Gastrocnemius medialis (tissue), 4 donors: Measurements from ENCODE around the gene DPM2. TPM values are rescaled to one million over a fixed set of nuclear protein-coding genes. Genes with fewer than 3 reads are reported as not detected.

Experiments
- ATAC-seq, 2 donors: fragments of 150-250 bp; one replicate each; pipeline ENCODE4 v1.9.1; 2016
- DNase-seq, 2 donors: peaks; one replicate each; pipeline ENCODE4 v3.0.0-alpha.2; 2019
- H3K27ac ChIP-seq, 4 donors: fragments of 200-600 bp; sonication (generic); 1 replicate in 1 of 4; 2 replicates in 3 of 4; pipeline ENCODE4 v1.5.1; 2016 to 2018; ENCODE audit warnings: mild to moderate bottlenecking in 2 of 4, moderate library complexity in 1 of 4
- H3K27me3 ChIP-seq, 3 donors: fragments of 200-600 bp; sonication (generic) in 2 of 3; 1 replicate in 1 of 3; 2 replicates in 2 of 3; pipeline versions ENCODE4 v1.5.1 to v1.6.0; 2016 to 2019; ENCODE audit warnings: mild to moderate bottlenecking in 1 of 3, moderate library complexity in 1 of 3
- H3K36me3 ChIP-seq, 2 donors: fragments of 200-600 bp; sonication (generic) in 1 of 2; one replicate each; pipeline ENCODE4 v1.5.1; 2017 to 2018
- H3K4me1 ChIP-seq, 2 donors: fragments of 200-600 bp; sonication (generic) in 1 of 2; one replicate each; pipeline ENCODE4 v1.5.1; 2016 to 2017; ENCODE audit warnings: mild to moderate bottlenecking in 2 of 2
- H3K4me3 ChIP-seq, 4 donors: fragments of 200-600 bp; sonication (generic) in 3 of 4; 1 replicate in 1 of 4; 2 replicates in 3 of 4; pipeline ENCODE4 v1.5.1; 2016 to 2019; ENCODE audit warnings: mild to moderate bottlenecking in 2 of 4
- H3K9me3 ChIP-seq, 3 donors: fragments of 200-600 bp; sonication (generic) in 2 of 3; 1 replicate in 1 of 3; 2 replicates in 2 of 3; pipeline ENCODE4 v1.5.1; 2016 to 2019
- POLR2A ChIP-seq, 2 donors: fragments of 450-650 bp; IDR thresholded peaks; one replicate each; pipeline ENCODE4 v1.6.1; 2017; ENCODE audit warnings: antibody characterized with exemption in 2 of 2, mild to moderate bottlenecking in 2 of 2, moderate library complexity in 2 of 2
- in situ Hi-C, 4 donors: fragments of 200-750 bp; cut with MboI; loops; one replicate each; pipeline versions ENCODE4 v1.15.0 to v1.8.0; 2017; ENCODE audit warnings: low sequenced_read_pairs in 4 of 4
- intact Hi-C: fragments of 100-400 bp; cut with DNase I; formaldehyde crosslinking; loops from one replicate; pipeline ENCODE4 v1.15.1; 2023; ENCODE audit warnings: low total_unique reads
- total RNA-seq, 4 donors: library from RNA; depleted of rRNA; stranded (reverse); fragments of >200 nt; gene quantifications; one replicate each; pipeline versions ENCODE4 v1.1.0 to v1.2.3, GENCODE V29; 2016
- TF ChIP-seq, protein P1 (sequence below), 5 experiments: fragments of 450-650 bp in 3 of 5; fragments of 200-600 bp in 2 of 5; sonication (generic) in 2 of 5; IDR thresholded peaks in 4 of 5; conservative IDR thresholded peaks in 1 of 5; 1 replicate in 4 of 5; 2 replicates in 1 of 5; pipeline ENCODE4 v1.5.1; 2016 to 2019; ENCODE audit warnings: antibody characterized with exemption in 5 of 5, mild to moderate bottlenecking in 3 of 5, moderate library complexity in 3 of 5

The DPM2 gene
- total RNA-seq, 4 donors from 2014 or later, result 4.7 to 10.4 (median 5.9) TPM

DNA sequence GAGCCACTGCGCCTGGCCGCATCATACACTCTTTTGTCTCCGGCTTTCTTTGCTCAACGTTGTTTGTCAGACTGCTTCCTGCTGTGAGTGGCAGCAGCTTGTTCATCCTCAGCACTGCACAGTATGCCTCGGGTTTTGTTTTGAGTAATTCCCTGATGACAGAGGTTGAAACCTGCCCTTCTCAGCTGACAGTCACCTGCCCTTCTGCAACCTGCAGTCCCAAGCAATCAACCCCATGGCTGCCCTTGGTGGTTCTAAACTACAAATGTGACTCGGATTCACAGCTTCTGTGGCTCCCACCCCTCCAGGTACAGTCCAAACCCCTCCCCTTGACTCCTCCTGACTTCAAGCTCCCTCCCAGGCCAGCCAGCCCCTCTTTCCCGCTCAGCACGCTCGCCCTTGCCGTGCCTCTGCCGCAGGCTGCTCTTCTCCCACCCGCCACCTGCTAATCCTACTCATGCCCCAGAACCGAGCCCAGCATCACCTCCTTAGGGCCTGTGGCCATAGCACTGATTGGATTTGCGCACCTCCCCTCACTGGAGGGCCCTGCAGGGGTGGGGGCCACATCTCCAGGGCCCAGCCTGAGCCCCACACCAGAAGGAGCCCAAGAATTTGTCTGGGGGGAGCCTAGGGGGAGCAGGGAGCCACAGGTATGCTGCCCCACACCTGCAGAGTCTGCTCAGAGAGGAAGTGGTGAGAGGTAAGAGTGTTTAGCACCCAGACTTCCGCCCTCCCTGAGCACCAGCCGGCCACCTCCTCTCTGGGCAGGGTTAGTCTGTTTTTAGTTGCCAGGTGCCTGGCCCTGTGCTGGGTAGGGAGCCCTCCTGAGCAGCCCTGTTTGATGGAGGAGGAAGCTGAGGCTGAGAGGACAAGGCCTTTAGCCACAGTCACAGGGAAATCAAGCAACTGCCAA is 33.0 kb upstream of the DPM2 start:
- no peak for TF ChIP-seq POLR2A (IDR thresholded peaks at IDR 0.05)
- TF ChIP-seq, protein P1, sequence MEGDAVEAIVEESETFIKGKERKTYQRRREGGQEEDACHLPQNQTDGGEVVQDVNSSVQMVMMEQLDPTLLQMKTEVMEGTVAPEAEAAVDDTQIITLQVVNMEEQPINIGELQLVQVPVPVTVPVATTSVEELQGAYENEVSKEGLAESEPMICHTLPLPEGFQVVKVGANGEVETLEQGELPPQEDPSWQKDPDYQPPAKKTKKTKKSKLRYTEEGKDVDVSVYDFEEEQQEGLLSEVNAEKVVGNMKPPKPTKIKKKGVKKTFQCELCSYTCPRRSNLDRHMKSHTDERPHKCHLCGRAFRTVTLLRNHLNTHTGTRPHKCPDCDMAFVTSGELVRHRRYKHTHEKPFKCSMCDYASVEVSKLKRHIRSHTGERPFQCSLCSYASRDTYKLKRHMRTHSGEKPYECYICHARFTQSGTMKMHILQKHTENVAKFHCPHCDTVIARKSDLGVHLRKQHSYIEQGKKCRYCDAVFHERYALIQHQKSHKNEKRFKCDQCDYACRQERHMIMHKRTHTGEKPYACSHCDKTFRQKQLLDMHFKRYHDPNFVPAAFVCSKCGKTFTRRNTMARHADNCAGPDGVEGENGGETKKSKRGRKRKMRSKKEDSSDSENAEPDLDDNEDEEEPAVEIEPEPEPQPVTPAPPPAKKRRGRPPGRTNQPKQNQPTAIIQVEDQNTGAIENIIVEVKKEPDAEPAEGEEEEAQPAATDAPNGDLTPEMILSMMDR (IDR thresholded peaks at IDR 0.05 in 4 of 5, conservative IDR thresholded peaks at IDR 0.05 in 1 of 5), result no peak
- Histone ChIP-seq H3K4me1 (peaks cover 72 to 76% of the 10 kb centered on the region in 2 donors), H3K27ac (peak overlapping the region in 1 of 4 donors; percentile 86), H3K4me3 (no peak overlapping the region), H3K27me3 (no peaks in the 10 kb centered on the region), H3K9me3 (no peaks in the 10 kb centered on the region), H3K36me3 (no peaks in the 10 kb centered on the region)
- in situ Hi-C loops, result loop anchor here in 2 of 4 donors (25.0 kb wide), 1 partner anchor 142 kb away; no protein-coding TSS in a partner anchor
- DNase-seq (no peak), ATAC-seq (no peak)
- intact Hi-C loops, result no loop called here

DNA sequence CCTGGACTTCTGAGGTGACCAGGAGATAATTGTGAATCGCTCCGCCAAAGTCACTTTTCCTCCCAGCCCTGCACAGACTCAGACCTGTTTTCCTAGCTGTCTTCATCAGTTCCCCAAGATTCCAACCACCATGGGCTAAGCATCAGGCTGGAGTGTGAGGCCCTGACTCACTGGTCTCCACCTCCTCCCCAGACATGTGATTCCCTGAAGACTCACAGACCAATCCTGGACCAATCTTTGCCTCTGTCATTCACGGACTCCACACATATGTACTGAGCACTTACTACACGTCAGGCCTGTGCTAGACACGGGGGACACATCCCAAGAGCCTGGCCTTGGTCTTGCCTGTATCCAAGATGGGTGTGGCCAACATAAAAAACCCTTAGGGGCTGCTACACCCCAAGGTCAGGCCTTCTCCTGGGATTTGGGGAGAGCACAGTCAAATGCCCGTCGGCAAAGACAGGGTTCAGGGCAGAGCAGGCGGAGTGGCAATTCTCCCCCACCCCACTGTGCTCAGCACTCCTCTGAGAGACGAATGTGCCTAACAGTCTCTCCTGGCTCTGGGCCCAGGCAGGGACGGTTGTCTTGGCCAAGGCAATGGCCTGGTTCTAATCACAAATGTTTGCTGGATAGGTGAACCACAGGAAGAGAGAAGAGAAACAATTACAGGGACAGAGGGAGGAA is 31.2 kb upstream of the DPM2 start:
- DNase-seq (peak in 1 of 2 donors; percentile 66), ATAC-seq (peak in 1 of 2 donors; percentile 32)
- Histone ChIP-seq H3K9me3 (no peaks in the 10 kb centered on the region), H3K27me3 (no peaks in the 10 kb centered on the region), H3K4me1 (peaks cover 63 to 72% of the 10 kb centered on the region in 2 donors), H3K27ac (peak overlapping the region; percentile 49 to 72 (median 54)), H3K36me3 (no peaks in the 10 kb centered on the region), H3K4me3 (no peak overlapping the region)
- TF ChIP-seq POLR2A (IDR thresholded peaks at IDR 0.05), result no peak
- TF ChIP-seq, protein P1 (IDR thresholded peaks at IDR 0.05 in 4 of 5, conservative IDR thresholded peaks at IDR 0.05 in 1 of 5), result no peak
- in situ Hi-C loops (loop anchor here in 2 of 4 donors (25.0 kb wide), 1 partner anchor 143 kb away; no protein-coding TSS in a partner anchor), intact Hi-C loops (loop anchor here (5.0 kb wide), 1 partner anchor 128 kb away; no protein-coding TSS in a partner anchor)

DNA sequence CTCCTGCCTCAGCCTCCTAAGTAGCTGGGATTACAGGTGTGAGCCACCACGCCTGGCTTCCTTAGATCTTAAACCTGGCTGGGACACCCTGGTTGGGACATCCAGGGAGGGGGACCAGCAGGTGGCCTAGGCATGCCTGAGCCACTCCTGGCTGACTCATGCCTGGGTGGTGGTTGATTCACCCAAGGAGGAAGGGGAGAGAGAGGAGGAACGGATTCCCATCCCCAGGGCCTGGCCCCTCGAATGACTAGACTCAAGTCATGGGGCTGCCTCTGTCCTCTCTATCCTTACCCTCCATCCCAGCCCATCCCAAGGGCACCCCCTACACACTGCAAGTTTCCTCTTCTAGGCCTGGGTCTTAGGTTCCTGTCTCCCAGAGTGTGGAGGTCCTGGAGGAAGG is 30.4 kb upstream of the DPM2 start:
- DNase-seq (peak in 1 of 2 donors; percentile 72), ATAC-seq (peak in 1 of 2 donors; percentile 11)
- Histone ChIP-seq H3K27me3 (no peaks in the 10 kb centered on the region), H3K4me3 (no peak overlapping the region), H3K27ac (peak overlapping the region in 3 of 4 donors; percentile 50 to 72 (median 57)), H3K4me1 (peaks cover 63 to 65% of the 10 kb centered on the region in 2 donors), H3K9me3 (no peaks in the 10 kb centered on the region), H3K36me3 (no peaks in the 10 kb centered on the region)
- TF ChIP-seq, protein P1 (IDR thresholded peaks at IDR 0.05 in 4 of 5, conservative IDR thresholded peaks at IDR 0.05 in 1 of 5), result no peak
- TF ChIP-seq POLR2A (IDR thresholded peaks at IDR 0.05), result no peak
- intact Hi-C loops, result loop anchor here (5.0 kb wide), 1 partner anchor 129 kb away; no protein-coding TSS in a partner anchor
- in situ Hi-C loops, result loop anchor here in 2 of 4 donors (25.0 kb wide), 1 partner anchor 144 kb away; no protein-coding TSS in a partner anchor

DNA sequence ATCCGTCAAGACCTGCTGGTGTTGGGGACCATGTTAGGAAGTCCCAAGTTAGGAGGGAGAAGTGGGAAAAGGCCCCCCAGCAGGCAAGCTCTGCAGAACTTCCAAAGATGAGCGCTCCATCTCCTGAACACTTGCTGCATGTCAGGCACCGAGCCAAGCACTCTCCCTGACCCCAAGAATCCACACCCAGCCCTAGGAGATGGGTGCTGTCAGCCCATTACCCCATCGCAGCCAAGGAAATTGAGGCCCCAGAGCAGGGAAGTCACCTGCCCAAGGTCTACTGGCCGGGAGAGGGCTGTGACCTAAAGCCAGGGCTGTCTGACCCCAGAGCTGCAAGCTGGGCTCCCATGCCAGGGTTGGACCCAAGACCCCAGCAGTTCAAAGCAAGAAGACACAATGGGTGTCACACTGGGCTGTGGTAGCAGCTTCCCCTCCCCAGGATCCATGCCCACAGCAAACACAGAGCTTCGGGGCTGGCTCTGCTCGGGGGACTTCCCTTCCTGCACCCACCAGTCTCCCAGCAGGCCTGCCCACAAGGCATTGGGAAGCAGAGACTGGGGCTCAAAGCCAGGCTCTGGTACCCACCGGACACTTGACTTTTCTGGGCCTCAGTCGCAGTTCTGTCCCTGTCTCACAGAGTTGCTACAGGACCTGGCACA is 29.6 kb upstream of the DPM2 start:
- no peak for DNase-seq
- peaks cover 58 to 62% of the 10 kb centered on the region in 2 donors for H3K4me1 ChIP-seq

More for the DNA sequence above, 29.6 kb upstream of the DPM2 start:
- in situ Hi-C loops, result loop anchor here in 2 of 4 donors (25.0 kb wide), 1 partner anchor 145 kb away; no protein-coding TSS in a partner anchor
- Histone ChIP-seq H3K4me3 (no peak overlapping the region), H3K36me3 (no peaks in the 10 kb centered on the region), H3K27me3 (no peaks in the 10 kb centered on the region), H3K27ac (peak overlapping the region in 1 of 4 donors; percentile 57), H3K9me3 (no peaks in the 10 kb centered on the region)
- ATAC-seq, result no peak
- intact Hi-C loops, result loop anchor here (5.0 kb wide), 1 partner anchor 130 kb away; no protein-coding TSS in a partner anchor
- TF ChIP-seq POLR2A (IDR thresholded peaks at IDR 0.05), result no peak
- TF ChIP-seq, protein P1 (IDR thresholded peaks at IDR 0.05 in 4 of 5, conservative IDR thresholded peaks at IDR 0.05 in 1 of 5), result no peak
